ENCODE results near the gene PFDN5.
A peak's percentile ranks its signal among the peaks of the same experiment; 100 is the strongest.
"Not testable (repeated sequence)": the region's sequence is repeated elsewhere in the genome, so short reads cannot be mapped to it uniquely, and the experiment has no call there.

The PFDN5 gene

DNA sequence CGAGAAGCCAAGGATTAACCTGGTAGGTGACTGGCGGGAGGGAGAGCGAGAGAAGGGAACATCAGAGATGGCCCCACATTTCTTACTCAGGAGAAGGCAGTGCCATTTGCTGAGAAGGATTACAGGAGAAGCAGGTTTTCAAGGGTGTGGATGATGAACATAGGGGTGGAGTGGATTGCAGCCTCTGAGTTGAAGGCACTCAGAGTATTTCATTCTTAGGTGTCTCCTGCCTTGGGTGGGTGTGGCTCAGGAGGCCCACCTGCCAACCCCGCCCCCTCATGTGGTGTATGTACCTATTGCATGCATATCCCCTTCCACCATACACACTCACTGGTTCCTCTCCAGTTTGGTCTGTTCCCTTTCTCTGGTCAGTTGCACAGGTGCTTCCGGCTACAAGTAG is 20.9 kb upstream of the PFDN5 start:
- Mint-ChIP-seq H3K27me3 (no peaks in the 10 kb centered on the region), H3K9me3 (ENCODE audit: low read depth) (no peaks in the 10 kb centered on the region), H3K27ac (no peak overlapping the region), H3K36me3 (peaks cover 8% of the 10 kb centered on the region), H3K4me1 (ENCODE audit: low read depth) (peaks cover 5% of the 10 kb centered on the region), H3K4me3 (no peak overlapping the region)

DNA sequence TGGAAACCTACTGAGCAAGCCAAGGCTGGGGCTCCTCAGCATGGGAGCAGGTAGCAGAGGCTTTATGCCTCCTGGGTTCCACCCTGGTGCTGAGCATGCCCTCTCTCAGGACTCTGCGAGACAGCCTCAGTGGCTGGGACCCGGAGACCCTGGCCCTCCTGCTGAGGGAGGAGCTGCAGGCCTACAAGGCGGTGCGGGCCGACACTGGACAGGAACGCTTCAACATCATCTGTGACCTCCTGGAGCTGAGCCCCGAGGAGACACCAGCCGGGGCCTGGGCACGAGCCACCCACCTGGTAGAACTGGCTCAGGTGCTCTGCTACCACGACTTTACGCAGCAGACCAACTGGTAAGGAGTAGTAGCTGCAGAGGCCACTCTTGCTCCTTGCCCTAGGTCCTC is 18.8 kb upstream of the PFDN5 start:
- no peak overlapping the region for H3K27ac Mint-ChIP-seq
- H3K36me3 Mint-ChIP-seq = peaks cover 6% of the 10 kb centered on the region
- H3K9me3 Mint-ChIP-seq (ENCODE audit: low read depth) = no peaks in the 10 kb centered on the region
- no peaks in the 10 kb centered on the region for H3K4me1 Mint-ChIP-seq (ENCODE audit: low read depth)
- no peaks in the 10 kb centered on the region for H3K27me3 Mint-ChIP-seq
- no peak overlapping the region for H3K4me3 Mint-ChIP-seq

DNA sequence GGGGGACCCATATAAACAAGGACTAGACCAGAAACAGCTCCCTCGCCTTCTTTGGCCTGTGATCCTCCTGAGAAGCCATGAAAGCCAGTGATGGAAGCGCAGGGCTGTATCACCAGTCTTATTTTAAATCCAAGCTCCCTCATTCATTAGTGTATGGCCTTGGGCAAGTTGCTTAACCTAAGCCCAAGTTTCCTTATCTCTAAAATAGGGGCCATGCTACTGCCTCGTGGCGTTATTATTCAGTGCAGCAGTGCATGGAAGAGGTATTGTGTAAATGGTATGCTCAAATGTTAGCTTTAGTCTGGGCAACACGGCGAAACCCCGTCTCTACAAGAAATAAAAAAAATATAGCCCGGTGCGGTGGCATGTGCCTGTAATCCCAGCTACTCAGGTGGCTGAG is 17.4 kb upstream of the PFDN5 start:
- Mint-ChIP-seq H3K27ac (no peak overlapping the region), H3K27me3 (no peaks in the 10 kb centered on the region), H3K36me3 (peaks cover 8% of the 10 kb centered on the region), H3K4me3 (no peak overlapping the region), H3K9me3 (ENCODE audit: low read depth) (no peaks in the 10 kb centered on the region), H3K4me1 (ENCODE audit: low read depth) (no peaks in the 10 kb centered on the region)

DNA sequence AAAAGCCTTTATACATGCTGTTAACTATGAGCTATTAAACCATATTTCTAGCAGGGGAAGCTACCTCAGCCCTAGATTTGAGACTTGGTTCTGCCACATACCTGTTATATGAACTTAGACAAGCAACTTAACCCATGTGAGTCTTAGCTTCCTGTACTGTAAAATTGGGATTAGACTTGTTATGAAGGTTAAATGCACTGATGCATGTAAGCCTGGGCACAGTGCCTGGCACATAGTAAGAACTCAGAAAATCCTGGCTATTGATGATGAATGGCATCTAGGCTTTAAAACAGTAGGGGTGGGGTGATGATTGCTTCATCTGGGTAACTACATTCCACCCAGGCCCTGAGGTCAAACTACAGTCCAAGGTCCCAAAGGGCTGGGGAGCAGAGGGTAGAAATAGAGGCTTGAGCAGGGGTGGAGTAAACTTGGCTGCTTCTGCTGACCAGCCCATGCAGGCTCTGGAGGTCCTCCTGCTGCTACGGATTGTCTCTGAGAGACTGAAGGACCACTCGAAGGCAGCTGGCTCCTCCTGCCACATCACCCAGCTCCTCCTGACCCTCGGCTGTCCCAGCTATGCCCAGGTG is 16.0 kb upstream of the PFDN5 start:
- H3K4me3 Mint-ChIP-seq = no peak overlapping the region
- H3K36me3 Mint-ChIP-seq = peaks cover 8% of the 10 kb centered on the region
- H3K27ac Mint-ChIP-seq = no peak overlapping the region
- no peaks in the 10 kb centered on the region for H3K9me3 Mint-ChIP-seq (ENCODE audit: low read depth)
- H3K4me1 Mint-ChIP-seq (ENCODE audit: low read depth) = no peaks in the 10 kb centered on the region
- H3K27me3 Mint-ChIP-seq = no peaks in the 10 kb centered on the region

DNA sequence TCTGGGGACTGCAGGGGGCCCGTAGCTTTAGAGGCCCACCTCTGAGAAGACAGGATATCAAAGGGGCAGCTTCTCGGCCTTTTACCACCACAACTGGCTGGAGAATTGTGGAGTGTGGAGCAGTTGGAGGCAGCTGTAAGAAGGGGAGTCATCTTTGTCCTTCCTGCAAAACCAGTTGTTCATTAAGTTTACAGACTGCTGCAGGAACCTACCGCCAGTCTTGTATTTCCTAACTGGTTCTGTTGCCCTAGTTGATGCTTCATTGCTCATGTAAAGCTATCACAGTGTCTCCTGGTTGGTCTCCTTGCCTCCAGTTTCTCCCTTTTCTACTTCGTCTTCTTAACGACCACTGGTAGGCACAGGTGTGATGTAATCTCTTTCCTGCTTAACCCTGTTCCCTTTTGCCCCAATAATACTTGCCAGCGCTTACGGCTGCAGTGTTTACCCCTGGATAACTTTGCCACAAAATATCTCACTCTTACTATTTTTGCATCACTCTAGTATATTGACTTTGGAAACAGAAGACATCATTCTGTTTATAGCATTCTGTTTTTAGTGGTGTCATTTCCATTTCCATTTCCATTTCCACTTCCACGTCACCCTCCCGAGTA is 15.3 kb upstream of the PFDN5 start:
- Mint-ChIP-seq H3K4me3 (no peak overlapping the region), H3K9me3 (ENCODE audit: low read depth) (no peaks in the 10 kb centered on the region), H3K27me3 (no peaks in the 10 kb centered on the region), H3K36me3 (peaks cover 8% of the 10 kb centered on the region), H3K4me1 (ENCODE audit: low read depth) (no peaks in the 10 kb centered on the region), H3K27ac (no peak overlapping the region)

DNA sequence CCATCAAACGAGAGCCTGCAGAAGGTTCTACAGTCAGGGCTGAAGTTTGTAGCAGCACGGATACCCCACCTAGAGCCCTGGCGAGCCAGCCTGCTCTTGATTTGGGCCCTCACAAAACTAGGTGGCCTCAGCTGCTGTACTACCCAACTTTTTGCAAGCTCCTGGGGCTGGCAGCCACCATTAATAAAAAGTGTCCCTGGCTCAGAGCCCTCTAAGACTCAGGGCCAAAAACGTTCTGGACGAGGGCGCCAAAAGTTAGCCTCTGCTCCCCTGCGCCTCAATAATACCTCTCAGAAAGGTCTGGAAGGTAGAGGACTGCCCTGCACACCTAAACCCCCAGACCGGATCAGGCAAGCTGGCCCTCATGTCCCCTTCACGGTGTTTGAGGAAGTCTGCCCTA is 8.9 kb upstream of the PFDN5 start:
- Mint-ChIP-seq H3K36me3 (peaks cover 12% of the 10 kb centered on the region), H3K27ac (no peak overlapping the region), H3K27me3 (no peaks in the 10 kb centered on the region)

DNA sequence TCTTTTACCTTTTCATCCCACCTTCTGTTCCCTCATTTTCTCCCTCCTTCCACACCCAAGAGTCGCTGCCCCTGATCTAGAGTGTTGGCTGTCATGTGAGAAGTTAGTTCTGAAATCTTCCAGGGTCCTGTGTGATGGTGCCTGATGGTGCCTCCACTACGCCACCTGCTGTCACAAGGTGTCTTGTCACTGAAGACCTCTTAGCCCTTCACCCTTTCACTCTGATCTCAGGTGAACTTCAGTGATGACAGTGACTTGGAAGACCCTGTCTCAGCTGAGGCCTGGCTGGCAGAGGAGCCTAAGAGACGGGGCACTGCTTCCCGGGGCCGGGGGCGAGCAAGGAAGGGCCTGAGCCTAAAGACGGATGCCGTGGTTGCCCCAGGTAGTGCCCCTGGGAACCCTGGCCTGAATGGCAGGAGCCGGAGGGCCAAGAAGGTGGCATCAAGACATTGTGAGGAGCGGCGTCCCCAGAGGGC is 7.6 kb upstream of the PFDN5 start:
- Mint-ChIP-seq H3K4me1 (ENCODE audit: low read depth) (peaks cover 15% of the 10 kb centered on the region), H3K4me3 (no peak overlapping the region), H3K9me3 (ENCODE audit: low read depth) (no peaks in the 10 kb centered on the region), H3K27me3 (no peaks in the 10 kb centered on the region), H3K27ac (peak overlapping the region; percentile 56), H3K36me3 (peaks cover 10% of the 10 kb centered on the region)

More for the DNA sequence above, 8.9 kb upstream of the PFDN5 start:
- peaks cover 13% of the 10 kb centered on the region for H3K4me1 Mint-ChIP-seq (ENCODE audit: low read depth)
- H3K4me3 Mint-ChIP-seq = no peak overlapping the region
- no peaks in the 10 kb centered on the region for H3K9me3 Mint-ChIP-seq (ENCODE audit: low read depth)

DNA sequence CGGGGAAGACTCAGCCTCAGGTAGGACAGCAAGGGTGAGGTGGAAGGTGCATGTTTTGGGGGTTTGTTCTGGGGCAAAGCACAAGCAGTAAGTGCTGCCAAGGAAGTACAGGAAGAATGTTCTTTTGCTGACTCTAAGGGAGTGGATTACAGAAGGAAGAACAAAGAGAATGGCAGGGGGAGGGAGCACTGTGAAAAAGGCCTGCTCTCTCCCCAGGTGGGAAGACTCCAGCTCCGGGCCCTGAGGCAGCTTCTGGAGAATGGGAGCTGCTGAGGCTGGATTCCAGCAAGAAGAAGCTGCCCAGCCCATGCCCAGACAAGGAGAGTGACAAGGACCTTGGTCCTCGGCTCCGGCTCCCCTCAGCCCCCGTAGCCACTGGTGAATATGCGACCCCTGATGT is 7.0 kb upstream of the PFDN5 start:
- peak overlapping the region; percentile 7 for H3K27ac Mint-ChIP-seq
- peaks cover 10% of the 10 kb centered on the region for H3K36me3 Mint-ChIP-seq
- peaks cover 15% of the 10 kb centered on the region for H3K4me1 Mint-ChIP-seq (ENCODE audit: low read depth)
- H3K27me3 Mint-ChIP-seq = no peaks in the 10 kb centered on the region
- H3K9me3 Mint-ChIP-seq (ENCODE audit: low read depth) = no peaks in the 10 kb centered on the region
- H3K4me3 Mint-ChIP-seq = no peak overlapping the region

DNA sequence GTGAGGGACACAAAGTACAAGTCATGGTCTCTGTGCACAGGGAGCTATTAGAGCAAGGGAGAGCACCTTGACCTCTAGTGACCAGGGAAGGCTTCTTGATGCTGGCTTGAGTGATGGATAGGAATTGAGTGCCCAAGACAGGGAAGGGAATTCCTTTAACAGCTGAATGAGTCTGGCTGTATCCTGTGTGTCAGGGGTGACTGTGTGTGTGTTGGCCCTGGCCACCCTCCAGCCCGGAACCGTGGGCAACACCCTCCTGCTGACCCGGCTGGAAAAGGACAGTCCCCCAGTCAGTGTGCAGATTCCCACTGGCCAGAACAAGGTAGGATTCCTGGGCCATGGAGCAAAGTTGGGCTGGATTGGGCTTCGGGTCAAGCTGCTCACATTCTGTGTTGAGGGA is 5.5 kb upstream of the PFDN5 start:
- Mint-ChIP-seq H3K27ac (peak overlapping the region; percentile 69), H3K4me3 (no peak overlapping the region), H3K9me3 (ENCODE audit: low read depth) (no peaks in the 10 kb centered on the region), H3K36me3 (peaks cover 8% of the 10 kb centered on the region), H3K4me1 (ENCODE audit: low read depth) (peaks cover 19% of the 10 kb centered on the region), H3K27me3 (no peaks in the 10 kb centered on the region)

DNA sequence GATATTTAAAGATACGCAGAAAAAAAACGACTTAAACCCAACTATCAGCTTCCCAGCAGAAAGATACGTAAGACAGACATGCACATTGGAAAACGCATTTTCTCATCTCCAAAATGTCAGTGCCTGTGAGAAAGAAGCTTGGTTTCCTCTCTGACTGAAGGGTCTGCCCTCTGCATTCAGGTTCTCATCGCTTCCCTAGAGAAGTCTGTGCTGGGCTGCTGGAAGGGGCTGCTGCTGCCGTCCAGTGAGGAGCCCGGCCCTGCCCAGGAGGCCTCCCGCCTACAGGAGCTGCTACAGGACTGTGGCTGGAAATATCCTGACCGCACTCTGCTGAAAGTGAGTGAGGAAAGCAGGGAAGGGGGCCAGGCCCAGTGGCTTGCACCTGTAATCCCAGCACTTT is 4.7 kb upstream of the PFDN5 start:
- Mint-ChIP-seq H3K4me1 (ENCODE audit: low read depth) (peaks cover 26% of the 10 kb centered on the region), H3K4me3 (peak overlapping the region; percentile 35), H3K27me3 (no peaks in the 10 kb centered on the region), H3K9me3 (ENCODE audit: low read depth) (no peaks in the 10 kb centered on the region), H3K36me3 (peaks cover 8% of the 10 kb centered on the region), H3K27ac (peak overlapping the region; percentile 41)

DNA sequence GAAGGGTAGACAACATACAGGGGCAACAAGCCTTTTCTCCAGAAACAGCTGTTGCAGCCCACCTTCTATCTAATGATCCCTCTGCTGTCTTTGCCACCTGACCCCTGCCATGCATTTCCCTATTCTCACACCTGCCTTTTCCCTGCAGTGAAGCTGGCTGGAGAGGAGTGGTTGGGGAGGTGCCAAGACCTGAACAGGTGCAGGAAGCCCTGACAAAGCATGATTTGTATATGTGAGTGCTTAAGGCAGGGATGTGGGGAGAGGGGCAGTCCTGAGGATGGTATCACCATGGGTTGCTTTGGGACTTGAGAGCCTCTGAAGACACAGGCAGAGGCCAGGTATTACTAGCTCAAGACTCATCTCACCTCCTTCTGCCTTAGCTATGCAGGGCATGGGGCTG is 2.9 kb upstream of the PFDN5 start:
- Mint-ChIP-seq H3K27ac (no peak overlapping the region), H3K9me3 (ENCODE audit: low read depth) (no peaks in the 10 kb centered on the region), H3K4me3 (no peak overlapping the region), H3K4me1 (ENCODE audit: low read depth) (peaks cover 37% of the 10 kb centered on the region), H3K27me3 (no peaks in the 10 kb centered on the region), H3K36me3 (peaks cover 11% of the 10 kb centered on the region)

DNA sequence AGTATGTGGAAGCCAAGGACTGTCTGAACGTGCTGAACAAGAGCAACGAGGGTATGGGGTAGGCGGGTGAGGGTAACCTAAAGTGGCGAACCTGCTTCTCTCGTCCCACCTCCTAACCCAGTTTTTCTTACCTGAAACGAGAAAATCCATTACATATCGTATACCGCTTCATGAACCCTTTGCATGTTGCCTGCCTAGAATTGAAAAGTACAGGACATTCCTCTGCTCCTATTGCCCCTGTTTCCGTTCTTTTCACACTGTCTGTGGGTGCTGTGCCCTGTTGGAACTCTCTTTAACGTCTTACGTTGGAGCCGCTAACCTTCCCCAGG is 513 bp downstream of the PFDN5 start:
- H3K4me1 Mint-ChIP-seq (ENCODE audit: low read depth) = peaks cover 55% of the 10 kb centered on the region
- H3K27me3 Mint-ChIP-seq = no peaks in the 10 kb centered on the region
- H3K9me3 Mint-ChIP-seq (ENCODE audit: low read depth) = no peaks in the 10 kb centered on the region
- H3K4me3 Mint-ChIP-seq = peak overlapping the region; percentile 100
- H3K36me3 Mint-ChIP-seq = peaks cover 12% of the 10 kb centered on the region
- H3K27ac Mint-ChIP-seq = peak overlapping the region; percentile 96

DNA sequence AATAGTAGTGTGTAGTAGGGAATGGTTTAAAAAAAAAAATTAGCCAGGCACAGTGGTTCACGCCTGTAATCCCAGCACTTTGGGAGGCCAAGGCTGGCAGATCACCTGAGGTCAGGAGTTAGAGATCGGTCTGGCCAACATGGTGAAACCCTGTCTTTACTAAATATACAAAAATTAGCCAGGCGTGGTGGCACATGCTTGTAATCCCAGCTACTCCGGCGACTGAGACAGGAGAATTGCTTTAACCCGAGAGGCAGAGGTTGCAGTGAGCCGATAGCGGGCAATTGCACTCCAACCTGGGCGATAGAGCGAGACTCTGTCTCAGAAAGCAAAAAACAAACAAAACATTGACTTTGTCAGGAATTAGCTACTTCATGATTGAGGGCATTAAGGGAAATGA is 1.8 kb downstream of the PFDN5 start:
- peak overlapping the region; percentile 100 for H3K4me3 Mint-ChIP-seq

DNA sequence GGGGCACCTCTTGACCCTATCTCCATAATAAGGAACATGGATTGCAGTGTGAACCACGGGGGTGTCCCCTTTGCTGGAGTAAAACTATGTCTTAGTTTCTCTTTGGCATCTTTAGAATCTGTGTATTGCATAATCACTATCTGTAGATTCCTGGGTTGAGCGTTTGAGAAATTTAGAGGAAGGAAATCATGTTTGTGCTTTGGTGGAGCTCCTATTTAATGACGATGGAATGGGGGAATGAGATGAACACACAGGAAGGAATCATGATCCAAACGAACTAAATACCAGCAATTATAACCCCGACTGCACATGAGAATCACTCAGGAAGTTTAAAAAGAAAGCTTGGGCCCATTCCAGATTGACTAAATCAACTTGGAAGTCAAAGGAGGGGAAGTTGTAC is 2.8 kb downstream of the PFDN5 start:
- peak overlapping the region; percentile 96 for H3K27ac Mint-ChIP-seq
- peaks cover 72% of the 10 kb centered on the region for H3K4me1 Mint-ChIP-seq (ENCODE audit: low read depth)
- H3K36me3 Mint-ChIP-seq = peaks cover 19% of the 10 kb centered on the region
- H3K9me3 Mint-ChIP-seq (ENCODE audit: low read depth) = no peaks in the 10 kb centered on the region
- no peaks in the 10 kb centered on the region for H3K27me3 Mint-ChIP-seq
- peak overlapping the region; percentile 100 for H3K4me3 Mint-ChIP-seq

More for the DNA sequence above, 1.8 kb downstream of the PFDN5 start:
- H3K9me3 Mint-ChIP-seq (ENCODE audit: low read depth); H3K27me3 Mint-ChIP-seq: not testable (repeated sequence)
- Mint-ChIP-seq H3K4me1 (ENCODE audit: low read depth) (peaks cover 63% of the 10 kb centered on the region), H3K36me3 (peaks cover 12% of the 10 kb centered on the region), H3K27ac (peak overlapping the region; percentile 96)

DNA sequence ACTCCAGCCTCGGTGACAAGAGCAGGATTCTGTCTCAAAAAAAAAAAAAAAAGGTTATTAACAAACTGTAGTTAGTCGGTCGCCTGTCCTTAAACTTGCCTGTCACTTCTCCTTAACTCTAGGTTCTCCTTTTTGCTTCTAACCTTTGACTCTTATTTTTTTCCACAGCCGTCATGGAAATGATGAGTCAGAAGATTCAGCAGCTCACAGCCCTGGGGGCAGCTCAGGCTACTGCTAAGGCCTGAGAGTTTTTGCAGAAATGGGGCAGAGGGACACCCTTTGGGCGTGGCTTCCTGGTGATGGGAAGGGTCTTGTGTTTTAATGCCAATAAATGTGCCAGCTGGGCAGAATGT is 3.7 kb downstream of the PFDN5 start:
- no peaks in the 10 kb centered on the region for H3K27me3 Mint-ChIP-seq
- no peaks in the 10 kb centered on the region for H3K9me3 Mint-ChIP-seq (ENCODE audit: low read depth)
- peaks cover 19% of the 10 kb centered on the region for H3K36me3 Mint-ChIP-seq
- peak overlapping the region; percentile 100 for H3K4me3 Mint-ChIP-seq
- H3K27ac Mint-ChIP-seq = peak overlapping the region; percentile 96
- peaks cover 74% of the 10 kb centered on the region for H3K4me1 Mint-ChIP-seq (ENCODE audit: low read depth)
